Activated naive CD4-positive, alpha-beta T cell (primary cell): ENCODE results near the gene IWS1.
"Not testable (repeated sequence)": the region's sequence is repeated elsewhere in the genome, so short reads cannot be mapped to it uniquely, and the experiment has no call there.

ENCODE experiments used
- DNase-seq, 4 experiments: peaks; one replicate each; lab custom pipeline; 2025; lab: John Stamatoyannopoulos, UW

IWS1 gene

DNA sequence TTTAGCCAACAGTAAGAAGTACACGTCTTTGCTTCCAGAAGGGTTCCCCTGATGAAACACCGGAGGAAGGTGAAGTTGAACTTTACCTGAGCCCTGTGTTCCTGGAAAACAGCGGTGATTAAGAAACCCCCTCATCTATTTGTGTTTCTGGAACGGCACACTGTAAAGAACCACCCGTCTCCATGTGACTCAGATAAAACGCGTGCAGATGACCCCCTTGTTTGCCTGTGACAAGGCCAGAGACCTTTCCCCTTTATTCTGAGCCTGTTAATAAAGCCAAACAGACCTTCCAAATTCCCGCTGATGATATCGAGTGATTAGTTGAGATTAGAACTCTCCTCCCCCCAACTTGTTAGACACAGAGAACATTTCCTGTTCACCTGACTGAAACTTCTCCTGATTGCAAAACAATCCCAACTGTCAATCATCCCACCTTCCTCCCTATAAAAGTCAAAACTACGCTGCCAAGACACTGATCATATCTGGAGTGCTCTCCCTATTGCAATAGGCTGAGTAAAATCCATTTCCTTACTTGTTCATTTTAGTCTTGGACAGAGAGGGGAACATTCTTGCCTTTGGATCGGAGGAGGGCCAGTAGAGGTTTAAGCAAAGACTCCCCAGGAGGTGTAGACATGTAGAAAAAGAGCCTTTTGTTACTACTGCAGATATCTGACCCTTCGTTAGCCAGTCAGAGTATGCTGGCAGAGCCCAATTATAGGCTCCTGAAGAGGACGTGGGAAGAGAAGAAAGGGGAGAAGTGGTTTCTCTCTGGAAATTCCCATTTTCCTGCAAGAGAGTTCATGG is 914 bp upstream of the IWS1 start:
- no peak for DNase-seq

DNA sequence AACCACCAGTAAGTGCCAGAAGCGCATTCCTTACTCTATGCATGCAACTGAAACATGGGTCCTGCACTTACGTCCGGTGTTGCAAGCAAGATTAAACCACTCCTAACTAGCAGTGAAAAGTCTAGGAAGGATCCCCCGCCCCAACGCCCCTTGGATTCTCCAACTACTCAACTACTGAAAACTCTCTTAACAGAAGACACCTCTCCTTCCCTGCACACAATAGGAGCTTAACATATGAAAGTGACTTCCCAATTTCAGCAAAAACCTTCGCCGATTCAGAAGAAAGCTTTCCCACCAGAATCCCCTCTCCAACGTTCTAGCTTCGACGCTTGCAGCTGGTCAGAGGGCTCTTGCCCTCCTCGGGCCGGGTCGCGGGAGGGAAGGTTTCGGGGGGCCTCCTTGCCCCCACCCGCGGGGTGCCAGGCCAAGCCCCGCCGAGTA is 578 bp downstream of the IWS1 start:
- no peak for DNase-seq

DNA sequence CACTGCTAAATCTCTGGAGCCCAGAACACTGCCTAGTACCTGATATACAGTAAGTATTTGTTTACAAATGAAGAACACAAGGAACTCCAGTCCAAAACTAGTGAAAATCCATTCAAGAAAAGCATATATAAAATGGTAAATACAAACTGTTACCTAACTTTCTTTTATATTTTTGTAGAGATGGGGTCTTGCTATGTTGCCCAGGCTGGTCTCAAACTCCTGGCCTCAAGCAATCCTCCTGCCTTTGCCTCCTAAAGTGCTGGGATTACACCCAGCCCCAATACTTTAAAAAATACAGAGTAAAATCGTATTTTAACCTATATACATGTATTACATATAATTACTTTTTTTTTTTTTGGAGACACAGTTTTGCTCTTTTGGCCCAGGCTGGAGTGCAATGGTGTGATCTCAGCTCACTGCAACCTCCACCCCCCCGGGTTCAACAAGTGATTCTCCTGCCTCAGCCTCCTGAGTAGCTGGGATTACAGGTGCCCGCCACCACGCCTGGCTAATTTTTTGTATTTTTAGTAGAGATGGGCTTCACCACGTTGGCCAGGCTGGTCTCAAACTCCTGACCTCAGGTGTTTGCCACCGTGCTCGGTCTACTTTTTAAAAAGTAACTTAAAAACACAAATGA is 2.0 kb downstream of the IWS1 start:
- DNase-seq: not testable (repeated sequence)

DNA sequence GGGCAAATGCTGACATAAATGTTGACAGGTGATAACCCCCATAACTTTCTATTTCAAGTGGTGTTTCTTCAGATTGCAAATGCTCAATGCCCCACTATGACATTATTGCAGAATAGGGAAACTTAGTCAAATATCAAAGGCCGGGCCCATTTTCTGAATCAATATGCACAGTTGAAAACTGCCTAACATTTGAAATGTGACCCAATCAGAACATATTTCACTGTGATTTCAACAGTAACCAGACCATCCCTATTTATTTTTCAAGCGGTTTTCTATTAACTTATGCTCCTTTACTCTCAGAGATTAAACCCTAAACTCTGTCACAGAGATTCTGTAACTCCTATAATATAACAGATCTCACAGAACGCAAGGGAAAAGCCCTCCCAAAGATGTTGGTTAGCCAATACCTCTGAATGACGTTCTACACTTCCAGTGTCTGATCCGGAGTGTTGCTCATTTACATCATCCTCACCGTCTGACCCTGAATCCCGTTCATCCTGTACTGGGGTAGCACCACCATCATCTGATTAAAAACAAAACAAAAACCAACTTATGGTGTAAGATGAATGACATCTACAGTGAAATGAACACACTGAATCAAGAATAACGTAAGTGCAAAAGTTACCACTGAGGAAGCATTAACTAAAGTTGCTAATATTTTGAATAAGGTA is 2.9 kb downstream of the IWS1 start:
- DNase-seq: no peak

DNA sequence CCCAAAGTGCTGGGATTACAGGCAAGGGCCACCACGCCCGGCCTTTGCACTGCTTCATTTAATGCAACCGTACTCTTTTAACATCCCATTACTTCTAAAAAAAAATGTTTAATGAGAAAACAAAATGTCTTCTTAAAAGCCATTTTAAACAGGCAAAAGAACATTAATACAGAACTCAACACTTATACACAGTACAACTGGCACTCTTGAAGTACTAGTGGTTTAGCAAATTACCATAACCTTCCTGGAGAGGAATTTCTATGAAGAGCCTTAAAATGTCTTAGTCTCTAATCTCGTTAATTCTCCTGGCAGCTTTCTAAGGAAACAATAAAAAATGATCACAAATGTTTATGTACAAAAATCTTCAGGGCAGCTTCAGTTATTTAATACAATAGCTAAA is 5.9 kb downstream of the IWS1 start:
- no peak for DNase-seq

DNA sequence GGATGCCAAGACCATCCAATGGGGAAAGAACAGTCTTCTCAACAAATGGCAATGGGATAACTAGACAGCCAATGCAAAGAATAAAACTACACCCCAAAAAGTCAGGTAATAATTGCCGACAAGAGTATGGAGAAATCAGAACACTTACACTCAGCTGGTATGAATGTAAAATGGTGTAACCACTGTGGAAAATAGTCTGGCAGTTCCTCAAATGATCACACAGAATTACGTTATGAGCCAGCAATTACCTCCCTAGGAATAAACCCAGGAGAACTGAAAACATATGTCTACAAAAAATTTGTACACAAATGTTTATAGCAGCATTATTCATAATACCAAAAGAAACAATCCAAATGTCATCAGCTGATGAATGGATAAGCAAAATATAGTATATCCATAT is 8.8 kb downstream of the IWS1 start:
- no peak for DNase-seq

DNA sequence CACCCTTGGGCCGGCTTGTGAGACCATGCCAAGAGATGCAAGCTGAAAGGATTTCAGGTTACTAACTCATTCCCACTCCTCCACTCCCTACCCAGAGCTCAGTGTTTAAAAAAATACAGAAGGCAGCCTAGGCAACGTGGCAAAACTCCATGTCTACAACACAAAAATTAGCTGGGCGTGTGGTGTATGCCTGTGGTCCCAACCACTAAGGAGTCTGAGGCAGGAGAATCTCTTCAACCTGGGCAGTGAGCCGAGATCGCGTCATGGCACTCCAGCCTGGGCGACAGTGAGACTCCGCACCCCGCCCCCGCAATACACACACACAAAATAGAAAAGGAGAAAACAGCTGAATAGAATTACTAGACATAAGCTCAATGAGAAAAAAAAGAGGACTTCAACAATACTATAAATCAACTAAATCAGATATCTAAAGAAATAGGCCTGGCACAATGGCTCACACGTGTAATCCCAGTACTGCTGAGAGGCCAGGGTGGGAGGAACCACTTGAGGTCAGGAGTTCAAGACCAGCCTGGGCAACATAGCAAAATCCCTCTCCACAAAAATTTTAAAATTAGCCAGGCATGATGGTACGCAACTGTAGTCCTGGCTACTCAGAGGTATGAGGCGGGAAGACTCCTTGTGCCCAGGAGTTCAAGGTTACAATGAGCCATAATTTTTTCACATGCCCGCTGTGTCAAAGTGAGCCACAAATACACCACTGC is 10.1 kb downstream of the IWS1 start:
- no peak for DNase-seq

DNA sequence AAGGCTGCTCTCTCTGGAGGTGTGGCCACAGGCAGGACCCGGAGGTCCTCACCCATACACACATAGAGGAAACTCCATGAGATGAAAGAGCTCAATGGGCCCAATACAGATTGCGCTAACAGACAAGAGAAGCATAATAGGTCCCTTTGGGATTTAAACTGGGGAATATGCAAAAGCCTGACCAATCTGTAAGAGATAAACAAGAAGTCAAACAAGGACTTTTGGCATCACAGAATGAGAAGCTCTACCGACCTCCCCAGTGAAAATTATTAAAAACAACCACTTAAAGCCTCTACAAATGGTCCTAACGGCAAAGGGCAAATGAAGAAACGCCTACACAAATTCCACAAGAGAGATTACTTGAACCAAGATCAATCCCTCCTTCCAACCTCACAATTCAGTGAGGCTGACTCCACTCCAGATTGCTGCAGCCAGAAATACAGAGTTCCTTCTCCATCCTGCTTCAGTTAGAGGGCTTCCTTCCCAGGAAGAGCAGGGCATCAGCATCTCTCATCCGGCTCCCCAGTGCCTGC is 10.8 kb downstream of the IWS1 start:
- DNase-seq: no peak

DNA sequence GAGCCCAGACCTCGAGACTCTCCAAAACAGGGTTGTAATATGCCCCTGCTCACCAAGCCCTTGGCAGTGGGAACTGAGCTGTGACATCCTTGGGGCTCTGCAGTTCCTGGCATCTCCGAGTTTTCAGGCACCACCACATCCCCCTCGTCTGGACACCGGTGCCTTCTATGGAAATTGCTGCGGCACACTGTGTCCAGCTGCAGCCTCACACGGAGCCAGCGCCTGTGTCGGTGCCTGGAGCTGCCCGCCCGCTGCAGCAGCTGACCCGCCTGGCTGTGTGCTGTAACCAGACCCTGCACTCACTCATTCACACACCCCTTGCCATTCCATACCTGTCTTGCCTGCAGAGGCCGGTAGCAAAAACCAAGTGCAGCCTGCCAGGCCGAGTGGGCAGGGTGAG is 11.8 kb downstream of the IWS1 start:
- no peak for DNase-seq

DNA sequence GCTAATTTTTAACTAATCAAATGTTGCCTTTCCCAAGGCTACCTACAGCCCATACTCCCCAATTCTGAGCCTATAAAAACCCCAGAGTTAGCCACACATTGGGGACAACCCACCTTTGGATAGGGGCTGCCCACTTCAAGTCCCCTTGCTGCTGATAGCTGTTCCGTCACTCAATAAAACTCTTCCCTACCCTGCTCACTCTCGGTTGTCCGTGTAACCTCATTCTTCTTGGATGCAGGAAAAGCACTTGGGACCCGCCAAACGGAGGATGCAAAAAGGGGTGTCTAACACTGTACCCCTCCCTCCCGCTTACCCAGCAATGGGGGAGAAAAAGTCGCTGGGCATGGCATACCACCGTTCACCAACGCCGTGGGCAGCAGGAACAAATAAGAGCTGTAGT is 12.2 kb downstream of the IWS1 start:
- DNase-seq: no peak

DNA sequence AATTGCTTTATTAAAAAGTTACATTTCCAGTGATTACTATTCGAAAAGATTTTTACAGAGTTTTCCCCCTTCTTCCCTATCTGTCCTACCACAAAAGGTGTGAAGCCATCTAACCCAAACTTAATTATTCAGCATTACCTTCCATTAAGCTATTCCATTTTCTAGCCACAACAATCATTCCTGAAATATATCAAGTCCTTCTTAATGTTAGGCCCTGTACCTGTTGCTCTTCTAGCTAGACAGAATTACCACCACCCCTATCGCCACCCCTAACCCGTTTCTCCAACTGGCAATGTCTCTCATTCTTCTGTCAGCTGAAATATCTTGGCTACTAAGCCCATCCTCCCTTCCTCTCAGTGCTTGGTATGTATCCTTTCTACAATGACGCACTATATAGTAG is 13.9 kb downstream of the IWS1 start:
- no peak for DNase-seq

DNA sequence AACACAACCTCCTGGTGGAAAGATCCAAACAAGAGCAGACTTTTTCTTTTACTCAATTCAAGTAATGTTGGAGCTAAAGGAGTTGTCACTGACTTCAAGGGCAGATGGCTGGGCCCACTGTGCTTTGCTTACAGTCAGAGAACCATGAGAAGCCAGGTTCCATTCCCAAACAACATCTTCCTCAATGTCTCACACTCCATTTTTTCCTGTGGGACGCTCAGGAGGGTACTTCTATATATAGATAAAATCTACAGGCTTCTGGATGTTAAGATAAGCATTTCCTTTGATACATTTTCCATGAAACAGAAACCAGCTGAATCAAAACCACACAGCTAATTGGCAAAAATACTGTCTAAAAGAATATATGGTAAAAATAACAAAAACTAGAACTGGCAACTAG is 14.4 kb downstream of the IWS1 start:
- no peak for DNase-seq

DNA sequence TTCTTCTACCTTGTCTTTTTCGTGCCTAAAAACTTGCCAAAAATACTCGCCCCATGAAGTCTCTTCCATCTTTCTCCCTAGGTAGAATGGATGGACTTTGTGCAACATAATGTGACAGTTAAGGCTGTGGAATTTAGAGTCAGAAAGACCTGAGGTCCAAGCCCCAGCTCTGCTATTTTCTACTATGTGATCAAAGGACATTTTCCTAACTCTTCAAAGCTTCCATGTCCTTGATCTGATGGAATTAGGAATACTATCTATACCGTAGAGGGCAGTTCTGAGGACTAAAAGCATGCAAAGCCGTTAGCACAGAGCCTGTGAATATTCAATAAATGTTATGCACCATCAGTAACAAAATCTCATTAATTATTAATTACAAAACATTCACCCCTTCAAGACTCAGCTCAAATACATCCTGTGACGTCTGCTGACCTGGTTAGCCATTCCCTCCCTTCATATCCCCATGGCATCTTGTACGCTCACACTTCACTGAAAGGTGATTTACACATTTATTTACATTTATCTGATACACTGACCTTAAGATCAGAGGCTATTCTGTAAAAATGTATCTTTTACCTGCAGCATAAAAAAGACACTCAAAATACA is 15.1 kb downstream of the IWS1 start:
- DNase-seq: no peak

DNA sequence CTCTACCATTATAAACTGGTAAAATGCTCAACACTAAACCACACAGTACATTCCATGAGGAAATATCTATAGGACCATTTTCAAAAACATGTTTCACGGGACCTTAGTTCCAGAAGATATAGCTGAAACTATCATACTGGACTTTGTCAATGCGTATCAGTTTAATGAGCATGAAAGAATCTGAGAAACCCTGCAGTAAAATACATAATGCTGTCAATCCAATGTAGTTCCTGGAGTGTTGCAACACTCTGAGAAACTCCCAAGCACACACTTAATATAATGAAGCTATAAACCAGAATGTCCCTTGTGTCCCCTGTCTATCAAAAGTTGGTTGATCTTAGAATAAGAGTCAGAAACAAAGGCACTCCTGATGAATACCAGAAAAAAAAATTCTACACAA is 16.2 kb downstream of the IWS1 start:
- no peak for DNase-seq

DNA sequence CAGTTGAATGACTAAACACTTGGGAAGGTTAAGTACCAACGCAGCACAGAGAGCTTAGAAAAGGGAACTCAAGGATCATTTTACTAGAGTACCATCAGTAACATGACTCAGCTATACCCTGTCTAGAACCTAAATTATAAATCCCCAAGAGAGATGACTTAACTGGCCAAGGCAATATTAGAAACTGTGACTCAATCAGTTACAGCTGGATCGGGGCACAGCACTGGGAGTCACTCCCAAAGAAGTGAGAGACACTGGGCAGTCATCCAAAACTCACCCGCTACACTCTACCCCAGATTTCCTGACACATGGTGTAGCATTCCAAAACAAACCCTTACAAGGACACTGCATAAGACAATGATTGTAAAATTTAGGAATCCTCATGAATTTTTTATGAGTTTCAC is 17.7 kb downstream of the IWS1 start:
- no peak for DNase-seq

DNA sequence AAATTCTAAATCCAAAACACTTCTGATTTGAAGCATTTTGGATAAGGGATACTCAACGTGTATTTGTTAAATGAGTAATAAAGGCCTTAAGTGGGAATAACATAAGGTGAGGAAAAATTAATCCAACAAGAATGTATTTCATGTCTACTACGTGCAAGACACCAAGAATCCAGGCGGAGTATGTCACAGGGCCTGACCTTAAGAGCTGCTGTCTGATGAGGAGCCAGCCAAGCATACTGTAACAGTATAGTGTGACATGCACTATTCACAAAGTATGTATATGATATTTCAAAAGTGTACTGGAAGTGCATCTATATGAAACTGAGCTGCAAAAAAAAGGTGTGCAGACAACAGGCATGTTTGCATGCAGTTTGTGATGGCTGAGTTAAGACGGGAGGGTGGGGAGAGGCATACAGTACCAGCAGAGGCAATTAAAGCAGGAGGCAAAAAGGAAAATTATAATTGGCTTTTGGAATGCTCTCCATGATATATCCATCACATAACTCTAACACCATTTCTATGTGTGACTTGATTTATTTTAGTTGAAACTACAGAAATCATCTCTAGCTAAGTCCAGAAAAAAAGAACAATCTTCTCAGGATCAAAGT is 18.2 kb downstream of the IWS1 start:
- no peak for DNase-seq

DNA sequence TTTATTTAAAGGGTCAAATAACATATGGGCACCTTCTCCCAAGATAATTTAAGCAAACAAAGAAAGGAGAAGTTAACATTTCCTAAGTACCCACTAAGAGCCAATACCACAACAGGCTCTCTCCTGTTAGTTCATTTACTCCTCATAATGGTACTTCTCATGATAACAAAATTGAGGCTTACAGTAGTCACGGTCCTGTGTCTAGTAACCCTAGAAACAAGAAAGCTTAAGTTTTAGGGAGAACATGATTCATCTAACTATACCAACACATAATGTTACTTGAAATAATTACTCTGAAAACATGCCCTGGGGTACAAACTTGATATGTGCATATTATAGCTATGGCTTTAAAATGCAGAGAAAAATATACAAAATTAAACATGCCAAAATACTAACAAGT is 19.8 kb downstream of the IWS1 start:
- DNase-seq: no peak

DNA sequence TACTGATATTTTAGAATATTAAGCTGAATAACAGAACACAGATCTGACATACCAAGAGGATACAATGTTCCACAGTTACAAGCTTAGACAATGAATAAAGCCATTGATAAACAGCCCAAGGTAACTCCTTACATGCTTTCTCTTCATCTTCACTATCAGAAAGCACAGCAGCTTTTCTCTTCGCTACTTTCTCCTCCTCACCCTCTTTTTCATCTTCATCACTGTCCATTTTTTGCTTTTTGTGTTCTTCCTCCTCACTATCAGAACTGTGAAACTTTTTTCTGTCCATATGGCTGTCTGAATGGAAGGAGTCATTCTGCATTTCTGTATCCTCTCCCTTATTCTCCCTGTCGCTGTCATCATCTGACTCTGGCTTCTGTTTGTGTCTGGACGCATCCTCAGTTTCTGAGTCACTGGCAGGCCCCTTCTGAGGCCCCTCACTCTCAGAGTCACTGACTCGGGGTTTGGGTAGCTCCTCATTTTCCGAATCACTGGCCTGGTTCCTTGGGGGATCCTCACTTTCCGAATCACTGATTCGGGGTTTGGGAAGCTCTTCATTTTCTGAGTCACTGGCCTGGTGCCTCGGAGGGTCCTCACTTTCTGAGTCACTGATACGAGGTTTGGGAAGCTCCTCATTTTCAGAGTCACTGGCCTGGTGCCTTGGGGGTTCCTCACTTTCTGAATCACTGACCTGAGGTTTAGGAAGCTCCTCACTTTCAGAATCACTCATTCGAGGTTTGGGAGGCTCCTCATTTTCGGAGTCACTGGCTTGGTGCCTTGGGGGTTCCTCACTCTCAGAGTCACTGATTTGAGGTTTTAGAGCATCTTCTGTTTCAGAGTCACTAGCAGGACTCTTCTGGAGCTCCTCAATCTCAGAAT is 21.5 kb downstream of the IWS1 start:
- no peak for DNase-seq

DNA sequence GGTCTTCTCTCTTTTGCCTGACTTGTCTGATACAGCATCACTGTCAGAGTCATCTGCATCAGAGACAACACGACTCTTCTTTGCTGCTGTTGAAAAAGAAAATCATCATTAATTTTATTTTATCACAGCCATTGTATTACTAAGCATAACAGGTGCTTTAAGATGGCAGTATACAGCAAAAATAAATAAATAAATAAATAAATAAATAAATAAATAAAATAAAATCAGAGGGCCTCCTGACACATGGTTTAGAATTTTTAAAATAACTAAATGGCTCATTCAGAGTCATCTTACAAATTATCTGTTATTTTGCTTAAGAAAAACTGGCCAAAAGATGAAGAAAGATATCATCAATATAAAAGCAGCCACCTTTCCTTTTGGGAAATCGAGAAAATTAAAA is 22.8 kb downstream of the IWS1 start:
- no peak for DNase-seq

DNA sequence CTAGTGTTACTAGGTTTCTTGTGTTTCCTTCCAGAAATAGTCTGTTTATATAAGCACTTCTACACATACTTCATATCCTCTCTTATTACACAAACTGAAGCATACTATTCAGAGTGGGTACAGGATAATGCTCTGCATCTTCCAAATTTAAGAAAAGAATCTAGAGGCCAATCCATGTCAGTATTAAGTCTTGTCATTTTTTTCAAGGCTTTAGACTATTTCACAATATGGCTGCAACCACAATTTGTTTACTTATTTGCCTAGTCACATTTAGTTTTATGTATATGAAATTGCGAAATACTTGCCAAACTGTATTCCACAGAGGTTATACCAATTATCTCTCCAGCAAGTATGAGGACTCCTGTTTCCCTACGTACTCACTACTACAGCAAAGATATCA is 27.9 kb downstream of the IWS1 start:
- DNase-seq: no peak

DNA sequence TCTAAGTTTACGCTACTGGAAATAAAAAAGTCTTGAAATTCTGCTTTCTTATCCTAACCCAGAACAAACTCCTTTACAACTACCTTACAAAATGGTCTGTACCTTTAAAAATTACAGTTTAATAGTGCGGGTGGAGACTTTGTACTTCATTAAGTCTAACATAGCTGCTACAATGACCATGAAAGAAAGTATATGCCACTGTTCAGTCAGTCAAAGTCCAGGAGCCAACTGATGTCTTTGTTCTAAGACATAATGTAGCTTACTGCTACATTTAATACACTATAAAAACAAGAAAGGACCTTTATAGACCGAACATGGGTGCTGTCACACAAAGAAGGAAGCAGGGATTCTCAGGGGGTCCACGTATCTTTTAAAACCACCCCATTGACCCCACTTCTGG is 36.0 kb downstream of the IWS1 start:
- DNase-seq: no peak
